ENCODE results near the gene PRRC2B.

GRCh38 chr9:131439224-131439623 lies 45.3 kb downstream of the PRRC2B start:
- no peak for TF ChIP-seq POLR2A (IDR thresholded peaks at IDR 0.05)
- no peak for TF ChIP-seq CTCF (IDR thresholded peaks at IDR 0.05)

Data from prostate gland (tissue), 2 donors.